Keratinocyte (primary cell): ENCODE results near the gene POU6F1.

Source experiments
- EZH2 ChIP-seq: IDR thresholded peaks from one replicate; pipeline ENCODE4 v1.6.1; 2012; ENCODE audit warnings: inconsistent platforms, mild to moderate bottlenecking, low read length, moderate library complexity
- TF ChIP-seq, protein P1 (sequence below), 3 experiments: IDR thresholded peaks in 1 of 3; conservative IDR thresholded peaks in 1 of 3; optimal IDR thresholded peaks in 1 of 3; 2 replicates in 2 of 3; 3 replicates in 1 of 3; pipeline versions ENCODE3 to v1.5.1; 2011; ENCODE audit warnings: low read length in 3 of 3, mild to moderate bottlenecking in 3 of 3, moderate library complexity in 2 of 3, control low read depth in 1 of 3, inconsistent platforms in 1 of 3; ENCODE audit not compliant: insufficient read depth in 2 of 3; ENCODE audit errors: extremely low read depth in 1 of 3

DNA sequence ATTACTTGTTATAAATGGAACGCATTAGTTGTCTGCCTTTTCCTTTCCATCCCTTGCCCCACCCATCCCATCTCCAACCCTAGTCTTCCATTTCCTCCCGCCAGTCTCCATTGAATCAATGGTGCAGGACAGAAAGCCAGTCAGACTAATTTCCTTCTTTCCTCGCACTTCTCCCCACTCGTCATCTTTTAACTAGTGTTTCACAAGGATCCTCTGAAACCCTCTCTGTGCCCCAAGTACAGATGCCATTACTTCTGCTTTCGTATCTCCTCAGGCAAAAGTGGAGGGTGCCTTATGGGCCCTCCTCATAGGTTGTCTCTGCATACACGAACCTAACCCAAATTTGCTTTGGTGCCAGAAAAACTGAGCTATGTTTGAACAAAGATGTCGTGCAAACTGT is 25.0 kb upstream of the POU6F1 start:
- TF ChIP-seq, protein P1, sequence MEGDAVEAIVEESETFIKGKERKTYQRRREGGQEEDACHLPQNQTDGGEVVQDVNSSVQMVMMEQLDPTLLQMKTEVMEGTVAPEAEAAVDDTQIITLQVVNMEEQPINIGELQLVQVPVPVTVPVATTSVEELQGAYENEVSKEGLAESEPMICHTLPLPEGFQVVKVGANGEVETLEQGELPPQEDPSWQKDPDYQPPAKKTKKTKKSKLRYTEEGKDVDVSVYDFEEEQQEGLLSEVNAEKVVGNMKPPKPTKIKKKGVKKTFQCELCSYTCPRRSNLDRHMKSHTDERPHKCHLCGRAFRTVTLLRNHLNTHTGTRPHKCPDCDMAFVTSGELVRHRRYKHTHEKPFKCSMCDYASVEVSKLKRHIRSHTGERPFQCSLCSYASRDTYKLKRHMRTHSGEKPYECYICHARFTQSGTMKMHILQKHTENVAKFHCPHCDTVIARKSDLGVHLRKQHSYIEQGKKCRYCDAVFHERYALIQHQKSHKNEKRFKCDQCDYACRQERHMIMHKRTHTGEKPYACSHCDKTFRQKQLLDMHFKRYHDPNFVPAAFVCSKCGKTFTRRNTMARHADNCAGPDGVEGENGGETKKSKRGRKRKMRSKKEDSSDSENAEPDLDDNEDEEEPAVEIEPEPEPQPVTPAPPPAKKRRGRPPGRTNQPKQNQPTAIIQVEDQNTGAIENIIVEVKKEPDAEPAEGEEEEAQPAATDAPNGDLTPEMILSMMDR (optimal IDR thresholded peaks at IDR 0.05 in 1 of 3, IDR thresholded peaks at IDR 0.05 in 1 of 3, conservative IDR thresholded peaks at IDR 0.05 in 1 of 3; ENCODE audit: extremely low read depth in 1 of 3, insufficient read depth in 2 of 3, low read length in 3 of 3) = no peak
- TF ChIP-seq EZH2 = no peak
